SU-DHL-6 (cell line): ENCODE data around the gene CTDP1.

ENCODE experiments used
- H2AFZ ChIP-seq: fragments of 200-600 bp; sonication (generic); 2 replicates; pipeline ENCODE4 v1.6.1; 2014; ENCODE audit warnings: low read depth, mild to moderate bottlenecking, moderate library complexity, mixed read lengths, antibody characterized with exemption, low read length; ENCODE audit not compliant: severe bottlenecking
- H3F3A ChIP-seq: fragments of 200-600 bp; shearing (Covaris generic); 2 replicates; pipeline ENCODE4 v1.6.0; 2016; ENCODE audit warnings: antibody characterized with exemption, mild to moderate bottlenecking; ENCODE audit not compliant: insufficient read depth
- H3K27ac ChIP-seq: fragments of 200-600 bp; sonication (generic); 2 replicates; pipeline ENCODE4 v1.5.1; 2016; ENCODE audit warnings: low read depth, mild to moderate bottlenecking, low read length, moderate library complexity, mixed read lengths
- H3K27me3 ChIP-seq: fragments of 200-600 bp; sonication (generic), shearing (Covaris generic); 2 replicates; pipeline ENCODE4 v1.6.0; 2014; ENCODE audit warnings: mild to moderate bottlenecking, low read length
- H3K36me3 ChIP-seq: fragments of 200-600 bp; sonication (generic); 2 replicates; pipeline ENCODE4 v1.6.1; 2014; ENCODE audit warnings: mild to moderate bottlenecking, low read length, mixed read lengths
- H3K4me2 ChIP-seq: fragments of 300-600, 200-600 bp; shearing (Covaris generic), sonication (generic); 2 replicates; pipeline ENCODE4 v1.6.0; 2014; ENCODE audit warnings: low read length, low read depth, mild to moderate bottlenecking; ENCODE audit not compliant: poor library complexity, severe bottlenecking
- H3K4me3 ChIP-seq: fragments of 200-600 bp; sonication (generic); 2 replicates; pipeline ENCODE4 v1.5.1; 2014; ENCODE audit warnings: antibody characterized with exemption, low read length, mild to moderate bottlenecking, mixed read lengths; ENCODE audit not compliant: insufficient read depth, poor library complexity, severe bottlenecking
- H3K79me2 ChIP-seq: fragments of 200-600 bp; sonication (generic); 2 replicates; pipeline ENCODE4 v1.6.1; 2014; ENCODE audit warnings: mild to moderate bottlenecking, low read length, moderate library complexity; ENCODE audit not compliant: insufficient read depth
- H3K9ac ChIP-seq: fragments of 200-600 bp; sonication (generic); 2 replicates; pipeline ENCODE4 v1.7.0; 2014; ENCODE audit warnings: mild to moderate bottlenecking, low read length
- H3K9me2 ChIP-seq: fragments of 200-600 bp; sonication (generic); replicated peaks from 2 replicates; pipeline ENCODE4 v1.6.1; 2014; ENCODE audit warnings: low read length; ENCODE audit not compliant: insufficient read depth
- H3K9me3 ChIP-seq: fragments of 200-600 bp; sonication (generic); 2 replicates; pipeline ENCODE4 v1.6.1; 2014; ENCODE audit warnings: low read length, mixed read lengths; ENCODE audit not compliant: insufficient read depth
- H4K20me1 ChIP-seq: fragments of 200-600 bp; sonication (generic); 2 replicates; pipeline ENCODE4 v1.6.1; 2014; ENCODE audit warnings: low read depth, mild to moderate bottlenecking, antibody characterized with exemption, low read length, moderate library complexity, mixed read lengths
- CTCF ChIP-seq: fragments of 200-600 bp; sonication (generic); IDR thresholded peaks from one replicate; pipeline ENCODE4 v1.5.1; 2017; ENCODE audit warnings: antibody characterized with exemption, mild to moderate bottlenecking, low read length, moderate library complexity; ENCODE audit not compliant: insufficient read depth, poor library complexity, severe bottlenecking
- EZH2phosphoT487 ChIP-seq: fragments of 200-600 bp; sonication (generic), shearing (Covaris generic); conservative IDR thresholded peaks from 2 replicates; pipeline ENCODE4 v1.6.1; 2018; ENCODE audit warnings: mild to moderate bottlenecking, antibody characterized with exemption, low read length, moderate library complexity, mixed read lengths

CTDP1 gene

GRCh38 chr18:79645291-79645983 lies 34.2 kb upstream of the CTDP1 start:
- H3K36me3 ChIP-seq, result no peaks in the 10 kb centered on the region
- no peak overlapping the region for H3K4me2 ChIP-seq
- H3K27me3 ChIP-seq, result no peaks in the 10 kb centered on the region
- H3K4me3 ChIP-seq, result no peak overlapping the region
- no peak overlapping the region for H3K9ac ChIP-seq
- no peaks in the 10 kb centered on the region for H3K9me3 ChIP-seq
- no peak for TF ChIP-seq CTCF
- no peak for TF ChIP-seq EZH2phosphoT487
- no peaks in the 10 kb centered on the region for H3K79me2 ChIP-seq
- no peak overlapping the region for H2AFZ ChIP-seq
- H3K9me2 ChIP-seq, result no peaks in the 10 kb centered on the region
- no peaks in the 10 kb centered on the region for H4K20me1 ChIP-seq
- no peaks in the 10 kb centered on the region for H3F3A ChIP-seq
- H3K27ac ChIP-seq, result no peak overlapping the region

GRCh38 chr18:79647307-79647706 lies 32.3 kb upstream of the CTDP1 start:
- Histone ChIP-seq H3K9me2 (no peaks in the 10 kb centered on the region), H3K79me2 (no peaks in the 10 kb centered on the region), H3K27me3 (no peaks in the 10 kb centered on the region), H3K4me3 (no peak overlapping the region), H3K27ac (no peak overlapping the region), H4K20me1 (no peaks in the 10 kb centered on the region), H3K9me3 (no peaks in the 10 kb centered on the region), H3K36me3 (no peaks in the 10 kb centered on the region), H3K4me2 (no peak overlapping the region), H2AFZ (no peak overlapping the region), H3K9ac (no peak overlapping the region), H3F3A (no peaks in the 10 kb centered on the region)
- TF ChIP-seq CTCF (no peak), EZH2phosphoT487 (no peak)

- Histone ChIP-seq H3K9me3 (no peaks in the 10 kb centered on the region), H3K27me3 (no peaks in the 10 kb centered on the region), H3K4me3 (no peak overlapping the region), H2AFZ (no peak overlapping the region), H3K9ac (no peak overlapping the region), H3K36me3 (no peaks in the 10 kb centered on the region), H3K79me2 (no peaks in the 10 kb centered on the region), H4K20me1 (no peaks in the 10 kb centered on the region), H3K27ac (no peak overlapping the region), H3K4me2 (no peak overlapping the region), H3F3A (no peaks in the 10 kb centered on the region), H3K9me2 (no peaks in the 10 kb centered on the region)
- TF ChIP-seq EZH2phosphoT487 (no peak), CTCF (no peak)
Observed at GRCh38 chr18:79650959-79651358, 28.6 kb upstream of the CTDP1 start.
